ENCODE results near the gene RORC.

- TF ChIP-seq POLR2A (IDR thresholded peaks at IDR 0.05; ENCODE audit: low read depth, low read length) (no peak), POLR2AphosphoS5 (IDR thresholded peaks at IDR 0.05; ENCODE audit: low read depth, low read length) (no peak)
These were observed 57.2 kb downstream of the RORC start for GRCh38 chr1:151774256-151774922.

Data from GM12892 (cell line).